HG02623 (cell line): ENCODE measurements around the gene ZCCHC9.
"Not testable (repeated sequence)": the region's sequence is repeated elsewhere in the genome, so short reads cannot be mapped to it uniquely, and the experiment has no call there.

Source experiments
- ATAC-seq: cut with Tn5 transposase; IDR thresholded peaks from one replicate; pipeline ENCODE4 v1.9.1; 2021; ENCODE audit warnings: moderate library complexity; ENCODE audit not compliant: unreplicated experiment

The ZCCHC9 gene

DNA sequence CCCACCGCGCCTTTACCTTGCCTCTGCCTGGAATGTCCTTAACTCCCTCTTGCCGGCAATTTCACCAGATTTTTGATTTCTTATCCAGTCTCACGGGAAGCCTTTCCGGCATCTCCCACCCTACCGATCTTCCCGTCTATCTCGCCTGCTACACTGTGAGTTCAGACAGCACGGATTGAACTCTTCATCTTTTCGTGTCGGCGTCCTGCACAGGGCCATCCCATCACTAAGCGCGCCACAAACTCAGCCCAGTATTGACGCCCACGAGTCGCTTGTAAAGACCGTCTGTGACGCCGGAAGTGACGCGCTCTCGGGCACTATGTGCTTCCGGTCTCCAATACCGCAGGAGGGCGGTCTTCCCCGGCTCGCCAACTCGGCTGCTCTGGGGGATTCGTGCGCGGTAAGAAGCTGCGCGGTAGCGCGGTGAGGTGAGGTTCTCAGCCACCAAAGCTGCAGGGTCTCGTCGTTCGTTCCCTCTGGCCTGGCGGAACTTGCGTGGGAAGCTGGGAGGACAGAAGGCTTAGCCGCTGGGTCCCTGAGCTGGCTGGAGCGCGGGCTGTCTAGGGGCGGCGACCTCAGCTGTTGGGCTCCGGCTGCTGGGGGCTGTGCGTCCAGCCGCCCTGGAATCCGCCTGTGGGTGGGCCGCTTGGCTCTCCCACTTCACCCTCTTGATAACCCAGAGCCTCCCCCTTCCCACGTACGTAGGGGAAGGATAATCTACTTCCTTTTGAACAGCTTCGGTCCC is at the start of gene ZCCHC9:
Gene ZCCHC9 (plus strand): TSS at position 317 of the 745 bp plus-strand sequence. CDS start 3,171 bp downstream, outside the sequence.
- peak; percentile 95 for ATAC-seq

GRCh38 chr5:81251922-81252321 is 49.5 kb upstream of the ZCCHC9 start:
- ATAC-seq, result no peak

GRCh38 chr5:81252904-81253303 is 48.5 kb upstream of the ZCCHC9 start:
- ATAC-seq, result no peak

- ATAC-seq, result no peak
Measured at GRCh38 chr5:81253875-81254274, 47.5 kb upstream of the ZCCHC9 start.

DNA sequence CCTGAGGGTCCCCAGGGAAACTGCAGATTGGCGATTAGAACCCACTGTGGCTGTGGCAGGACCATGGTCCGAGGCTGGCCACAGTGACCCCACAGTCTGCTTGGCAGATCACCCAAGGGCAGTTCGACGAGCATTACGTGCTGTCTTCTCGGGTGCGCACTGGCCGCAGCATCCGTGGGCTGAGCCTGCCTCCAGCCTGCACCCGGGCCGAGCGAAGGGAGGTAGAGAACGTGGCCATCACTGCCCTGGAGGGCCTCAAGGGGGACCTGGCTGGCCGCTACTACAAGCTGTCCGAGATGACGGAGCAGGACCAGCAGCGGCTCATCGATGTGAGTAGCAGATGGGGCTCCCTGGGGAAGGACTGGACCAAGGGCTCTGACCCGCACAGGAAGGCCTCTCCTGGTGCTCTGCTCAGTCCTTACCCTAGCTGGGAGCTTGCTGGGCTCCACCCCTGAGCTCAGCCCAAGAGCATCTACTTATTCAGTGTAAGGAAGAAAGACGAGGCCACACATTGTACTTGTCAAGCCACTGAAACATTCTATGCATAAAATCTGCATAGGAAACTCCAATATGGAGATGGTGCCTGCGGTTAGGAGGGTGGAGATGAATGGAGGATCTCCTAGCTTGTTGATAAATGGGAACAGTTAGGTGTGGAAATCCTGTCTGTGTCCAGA is 46.4 kb upstream of the ZCCHC9 start:
- ATAC-seq, result no peak

DNA sequence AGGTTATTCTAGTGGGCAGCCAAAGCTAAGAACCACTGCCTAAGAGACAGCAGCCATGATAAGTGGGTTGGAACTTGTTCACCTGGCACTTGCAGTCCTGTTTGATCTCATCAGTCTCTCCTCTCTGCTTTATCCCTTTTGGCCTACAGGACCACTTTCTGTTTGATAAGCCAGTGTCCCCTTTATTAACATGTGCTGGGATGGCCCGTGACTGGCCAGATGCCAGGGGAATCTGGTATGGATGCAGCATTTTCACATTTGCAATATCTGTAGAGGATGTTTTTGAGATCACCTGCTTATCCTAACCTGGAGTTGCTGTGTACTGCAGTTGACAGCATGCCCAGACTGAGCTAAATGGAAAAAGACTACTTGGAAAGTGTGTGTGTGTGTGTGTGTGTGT is 44.6 kb upstream of the ZCCHC9 start:
- ATAC-seq, result no peak

GRCh38 chr5:81262796-81263195 is 38.6 kb upstream of the ZCCHC9 start:
- ATAC-seq, result not testable (repeated sequence)

DNA sequence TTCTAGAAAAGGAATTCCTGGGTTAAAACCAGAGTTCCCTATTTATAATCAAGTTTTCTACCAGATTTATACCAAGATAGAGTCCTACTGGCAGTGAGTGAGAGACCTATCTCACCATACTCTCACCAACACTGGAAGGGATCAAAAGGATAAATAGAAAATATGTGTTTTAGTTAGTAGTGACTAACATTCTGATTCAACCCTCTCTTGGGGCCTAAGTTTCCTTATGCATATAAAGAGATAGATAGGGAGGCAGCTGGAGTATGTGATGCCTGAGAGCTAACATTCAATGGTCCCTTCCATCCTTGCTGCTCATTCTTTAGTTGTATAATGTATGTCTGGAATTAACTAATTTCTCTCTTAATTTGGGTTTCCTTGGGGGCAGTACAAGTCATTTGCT is 36.3 kb upstream of the ZCCHC9 start:
- ATAC-seq, result no peak

DNA sequence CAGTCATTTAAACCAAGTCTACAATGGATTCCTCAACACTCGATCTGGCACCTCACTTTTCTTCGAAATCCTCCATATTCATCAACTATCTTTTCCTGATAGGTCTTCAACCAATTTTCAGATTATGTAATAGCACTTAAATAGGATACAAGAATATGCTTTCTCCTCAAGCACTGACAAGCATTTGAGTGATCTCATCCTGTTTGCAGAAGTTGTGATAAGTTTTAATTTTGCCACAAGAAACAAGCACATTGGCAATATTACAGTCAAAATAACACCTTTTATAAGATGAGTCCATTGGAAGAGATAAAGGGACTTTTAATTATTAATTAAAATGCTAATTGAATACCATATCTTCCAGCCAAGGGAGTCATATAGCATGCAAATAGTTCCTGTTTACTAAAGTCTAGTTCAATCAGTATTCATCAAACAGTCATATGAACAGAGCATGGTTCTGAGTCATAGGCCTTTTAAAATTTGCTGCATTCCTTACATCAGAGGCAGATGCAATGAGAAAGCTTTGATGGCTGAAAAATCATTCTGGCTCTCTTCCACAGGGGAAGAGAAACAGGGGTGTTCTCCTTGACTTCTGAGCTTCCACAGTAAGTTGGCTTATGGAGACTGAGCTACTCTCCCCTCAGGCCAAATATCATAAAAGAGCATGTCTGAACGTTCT is 32.7 kb upstream of the ZCCHC9 start:
- no peak for ATAC-seq

DNA sequence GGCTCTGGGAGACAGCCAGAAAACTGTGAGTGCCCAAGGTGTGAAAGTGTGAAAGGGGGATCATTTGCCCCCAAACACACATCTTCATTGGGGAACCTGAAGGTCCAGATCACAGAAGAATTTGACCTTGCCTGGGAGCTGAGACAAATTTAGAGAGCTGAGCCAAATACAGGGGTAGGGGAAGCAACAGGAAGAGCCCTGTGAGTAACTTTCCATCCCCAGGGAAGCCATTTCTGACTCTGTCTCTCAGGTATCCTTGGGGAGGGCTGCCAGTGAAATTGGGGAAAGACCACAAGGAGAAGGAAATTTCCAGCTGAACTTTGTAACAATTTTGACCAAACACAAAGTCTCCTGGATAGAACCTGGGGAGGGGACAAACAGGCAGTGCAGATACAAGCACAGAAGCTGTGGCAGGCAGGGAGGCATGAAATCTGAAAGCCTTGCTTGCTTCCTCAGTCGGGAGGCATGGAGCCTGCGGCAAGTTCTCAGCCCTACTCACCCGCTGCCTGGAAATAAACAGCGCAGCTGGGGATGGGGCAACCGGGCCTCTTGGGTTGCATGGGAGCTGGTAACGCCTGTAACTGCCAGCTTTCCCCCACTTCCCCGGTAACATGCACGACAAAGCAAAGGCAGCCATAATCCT is 31.5 kb upstream of the ZCCHC9 start:
- ATAC-seq, result no peak

- ATAC-seq, result not testable (repeated sequence)
Measured at GRCh38 chr5:81270394-81271027, 30.9 kb upstream of the ZCCHC9 start.

- ATAC-seq, result no peak
Measured at GRCh38 chr5:81283976-81284375, 17.4 kb upstream of the ZCCHC9 start.

DNA sequence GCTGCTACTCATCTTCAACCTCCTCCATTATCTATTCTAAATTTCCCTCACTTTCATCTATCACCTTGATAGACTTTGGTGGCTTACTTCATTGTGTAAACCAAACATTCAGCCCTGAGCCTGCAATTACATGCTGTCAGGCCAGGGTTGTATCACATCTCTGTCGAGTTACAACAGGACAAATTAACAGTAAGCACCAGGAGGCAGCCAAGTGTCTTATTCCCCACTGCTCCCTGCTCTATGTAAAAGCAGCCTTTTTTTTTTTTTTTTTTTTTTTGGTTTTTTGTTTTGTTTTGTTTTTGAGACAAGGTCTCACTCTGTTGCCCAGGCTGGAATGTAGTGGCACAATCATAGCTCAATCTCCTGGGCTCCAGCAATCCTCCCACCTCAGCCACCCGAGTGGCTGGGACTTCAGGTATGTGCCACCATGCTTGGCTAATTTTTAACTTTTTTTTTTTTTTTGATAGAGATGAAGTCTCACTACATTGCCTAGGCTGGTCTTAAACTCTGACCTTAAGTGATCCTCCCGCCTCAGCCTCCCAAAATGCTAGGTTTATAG is 15.2 kb upstream of the ZCCHC9 start:
- ATAC-seq, result no peak

- no peak for ATAC-seq
Measured at GRCh38 chr5:81288021-81288433, 13.4 kb upstream of the ZCCHC9 start.

DNA sequence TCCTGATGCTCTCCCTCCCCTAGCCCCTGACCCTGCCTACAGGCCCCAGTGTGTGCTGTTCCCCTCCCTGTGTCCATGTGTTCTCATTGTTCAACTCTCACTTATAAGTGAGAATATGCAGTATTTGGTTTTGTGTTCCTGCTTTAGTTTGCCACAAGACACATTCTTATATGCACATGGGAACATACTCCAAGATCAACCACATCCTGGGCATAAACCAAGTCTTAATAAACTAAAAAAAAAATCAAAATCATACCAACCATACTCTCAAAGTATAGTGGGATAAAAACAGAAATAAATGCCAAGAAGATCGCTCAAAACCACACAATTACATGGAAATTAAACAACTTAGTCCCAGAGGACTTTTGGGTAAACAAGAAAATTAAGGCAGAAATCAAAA is 11.2 kb upstream of the ZCCHC9 start:
- no peak for ATAC-seq

DNA sequence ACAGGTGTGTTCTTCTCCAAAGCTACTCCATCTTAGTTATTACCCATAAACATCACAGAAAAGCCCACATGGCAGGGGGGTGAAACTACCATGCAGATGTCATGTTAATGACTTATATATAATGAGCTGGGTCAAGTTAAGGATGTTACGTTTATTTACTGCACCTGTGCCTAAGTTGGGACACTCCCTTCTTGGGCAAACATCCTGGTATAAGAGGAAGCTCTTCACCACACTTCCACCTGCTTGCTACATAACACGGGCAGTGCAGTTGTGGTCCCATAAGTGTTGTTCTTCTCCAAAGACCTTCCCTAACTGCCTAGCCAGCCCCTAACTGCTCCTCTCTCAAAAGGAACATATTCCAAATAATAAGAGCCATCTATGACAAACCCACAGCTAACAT is 9.3 kb upstream of the ZCCHC9 start:
- no peak for ATAC-seq

DNA sequence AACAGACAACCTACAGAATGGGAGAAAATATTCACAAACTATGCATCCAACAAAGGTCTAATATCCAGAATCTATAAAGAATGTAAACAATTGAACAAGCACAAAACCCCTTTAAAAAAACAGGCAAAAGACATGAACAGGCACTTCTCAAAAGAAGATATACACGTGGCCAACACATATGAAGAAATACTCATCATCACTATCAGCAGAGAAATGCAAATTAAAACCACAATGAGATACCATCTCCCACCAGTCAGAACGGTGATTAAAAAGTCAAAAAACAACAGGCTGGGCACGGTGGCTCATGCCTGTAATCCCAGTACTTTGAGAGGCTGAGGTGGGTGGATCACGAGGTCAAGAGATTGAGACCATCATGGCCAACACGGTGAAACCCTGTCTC is 7.4 kb upstream of the ZCCHC9 start:
- not testable (repeated sequence) for ATAC-seq

DNA sequence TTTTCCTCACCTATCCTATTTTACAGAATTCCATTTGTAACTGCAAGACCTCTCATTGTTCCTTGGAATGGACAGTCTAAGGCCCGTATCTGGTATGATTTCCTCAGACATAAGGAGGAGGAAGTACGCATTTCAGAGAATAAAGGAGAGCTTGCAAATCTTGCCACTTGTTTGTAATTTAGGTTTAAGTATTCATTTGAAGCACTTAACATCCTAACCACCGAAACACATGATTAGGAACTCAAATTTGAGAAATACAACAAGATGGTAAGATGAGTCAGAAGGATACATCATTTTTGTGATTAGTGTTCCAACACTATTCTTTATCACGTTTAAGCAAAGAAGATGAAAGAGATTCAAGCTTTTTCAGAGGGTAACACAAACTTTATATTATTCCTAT is 3.9 kb upstream of the ZCCHC9 start:
- ATAC-seq, result no peak

DNA sequence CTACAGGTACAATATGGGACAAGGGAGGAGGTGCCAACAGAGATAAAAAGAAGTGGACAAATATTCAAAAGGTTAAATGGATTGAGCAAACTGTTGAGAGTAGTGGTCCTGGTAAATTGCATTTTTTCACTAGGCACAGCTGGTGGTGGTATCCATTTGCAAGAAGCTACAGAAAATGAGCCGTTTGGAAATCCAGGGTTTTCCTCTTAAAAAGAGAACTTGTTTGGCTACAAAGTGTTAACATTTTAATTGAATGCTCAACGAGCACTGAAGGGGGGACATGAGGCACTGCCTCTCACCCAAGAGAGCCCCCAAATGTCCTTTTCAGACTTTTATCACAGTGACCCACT is 491 bp upstream of the ZCCHC9 start:
- no peak for ATAC-seq

- ATAC-seq, result no peak
Measured at GRCh38 chr5:81302596-81302995, 1.2 kb downstream of the ZCCHC9 start.

DNA sequence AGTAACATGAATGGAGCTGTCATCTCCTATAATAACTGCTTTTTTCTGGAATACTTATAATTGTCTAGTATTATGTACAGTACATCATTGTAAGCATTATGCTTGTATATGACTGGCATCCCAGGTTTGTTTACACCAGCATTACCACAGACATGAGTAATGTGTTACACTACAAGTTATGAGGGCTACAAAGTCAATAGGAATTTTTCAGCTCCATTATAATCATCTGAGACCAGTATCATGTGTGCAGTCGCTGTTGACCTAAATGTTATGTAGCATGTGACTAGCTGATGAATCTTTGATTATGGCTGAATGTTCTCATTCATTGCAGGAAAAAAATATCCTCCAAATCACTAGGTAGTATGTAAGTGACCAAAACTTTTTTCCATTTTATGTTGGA is 2.2 kb downstream of the ZCCHC9 start:
- ATAC-seq, result no peak
